WTC11 (cell line): ENCODE results near the gene INTU. TPM values are rescaled to one million over a fixed set of nuclear protein-coding genes. Genes with fewer than 3 reads are reported as not detected.

Source experiments
- ATAC-seq: fragments of 200-7000 bp; cut with Tn5 transposase; 2 replicates; pipeline ENCODE4 v1.10.0; 2021; ENCODE audit warnings: mild to moderate bottlenecking, moderate library complexity
- CTCF ChIA-PET: fragments of 300-600 bp; sonication (Branson Sonifier 250); formaldehyde crosslinking; loops from one replicate; lab custom pipeline; 2021; ENCODE audit warnings: antibody characterized with exemption; lab: Charles Lee
- POLR2A ChIA-PET: fragments of 350-600 bp; sonication (Branson Sonifier 250); formaldehyde crosslinking; loops from one replicate; lab custom pipeline; 2021; ENCODE audit warnings: antibody characterized with exemption; lab: Charles Lee
- DNase-seq: peaks from one replicate; pipeline ENCODE4 v3.0.0; 2021; ENCODE audit warnings: low spot score
- H3K27ac Mint-ChIP-seq: 2 replicates; pipeline ENCODE4 v1.8.0; 2021; ENCODE audit warnings: mixed read lengths
- H3K27me3 Mint-ChIP-seq: 2 replicates; pipeline ENCODE4 v1.8.0; 2021; ENCODE audit warnings: low read depth, mild to moderate bottlenecking, moderate library complexity, mixed read lengths
- H3K36me3 Mint-ChIP-seq: 2 replicates; pipeline ENCODE4 v1.8.0; 2021; ENCODE audit warnings: mixed read lengths
- H3K4me1 Mint-ChIP-seq: 2 replicates; pipeline ENCODE4 v1.8.0; 2022; ENCODE audit warnings: mixed read lengths
- H3K4me3 Mint-ChIP-seq: 2 replicates; pipeline ENCODE4 v1.8.0; 2021; ENCODE audit warnings: mild to moderate bottlenecking, moderate library complexity, mixed read lengths
- H3K9me3 Mint-ChIP-seq: 2 replicates; pipeline ENCODE4 v1.8.0; 2021; ENCODE audit warnings: mixed read lengths
- AFF4 ChIP-seq: sonication (generic); formaldehyde crosslinking; IDR thresholded peaks from 2 replicates; pipeline ENCODE4 v1.8.1; 2023; ENCODE audit warnings: mild to moderate bottlenecking, missing genetic modification reagents, borderline replicate concordance
- ATF2 ChIP-seq: sonication (generic); formaldehyde crosslinking; IDR thresholded peaks from 2 replicates; pipeline ENCODE4 v1.8.1; 2022; ENCODE audit warnings: low read depth, missing genetic modification reagents, borderline replicate concordance
- ATF6 ChIP-seq: sonication (generic); formaldehyde crosslinking; IDR thresholded peaks from 2 replicates; pipeline ENCODE4 v1.8.1; 2023; ENCODE audit warnings: mild to moderate bottlenecking, missing genetic modification reagents
- CBFB ChIP-seq: sonication (generic); formaldehyde crosslinking; IDR thresholded peaks from 2 replicates; pipeline ENCODE4 v1.8.1; 2022; ENCODE audit warnings: mild to moderate bottlenecking, low read depth, missing genetic modification reagents
- CDX4 ChIP-seq: fragments of 250-450 bp; sonication (Bioruptor Pico); IDR thresholded peaks from 2 replicates; pipeline ENCODE4 v1.9.0; 2021; ENCODE audit warnings: moderate library complexity, mild to moderate bottlenecking, inconsistent platforms, borderline replicate concordance
- EMX1 ChIP-seq: fragments of 250-450 bp; sonication (Bioruptor Pico); IDR thresholded peaks from 2 replicates; pipeline ENCODE4 v1.8.0; 2021; ENCODE audit warnings: mild to moderate bottlenecking
- FOXJ3 ChIP-seq: sonication (generic); formaldehyde crosslinking; IDR thresholded peaks from 2 replicates; pipeline ENCODE4 v1.9.0; 2021; ENCODE audit warnings: missing genetic modification reagents, mild to moderate bottlenecking, borderline replicate concordance
- MLX ChIP-seq: sonication (generic); formaldehyde crosslinking; IDR thresholded peaks from 2 replicates; pipeline ENCODE4 v1.8.1; 2023; ENCODE audit warnings: mild to moderate bottlenecking, missing genetic modification reagents, moderate library complexity
- MYBL2 ChIP-seq: sonication (generic); formaldehyde crosslinking; IDR thresholded peaks from 2 replicates; pipeline ENCODE4 v1.8.1; 2023; ENCODE audit warnings: mild to moderate bottlenecking, moderate library complexity, missing genetic modification reagents
- RORB ChIP-seq: fragments of 250-450 bp; sonication (Bioruptor Pico); IDR thresholded peaks from 2 replicates; pipeline ENCODE4 v1.9.0; 2021; ENCODE audit warnings: mild to moderate bottlenecking
- SMAD3 ChIP-seq: sonication (generic); formaldehyde crosslinking; IDR thresholded peaks from 2 replicates; pipeline ENCODE4 v1.8.0; 2022; ENCODE audit warnings: missing genetic modification reagents, mild to moderate bottlenecking, borderline replicate concordance
- SOX15 ChIP-seq: fragments of 250-450 bp; sonication (Bioruptor Pico); IDR thresholded peaks from 2 replicates; pipeline ENCODE4 v1.9.0; 2021; ENCODE audit warnings: mild to moderate bottlenecking
- TP53 ChIP-seq: sonication (generic); formaldehyde crosslinking; IDR thresholded peaks from 2 replicates; pipeline ENCODE4 v1.8.1; 2023; ENCODE audit warnings: mild to moderate bottlenecking, missing genetic modification reagents
- ZMAT4 ChIP-seq: fragments of 250-450 bp; sonication (Bioruptor Pico); IDR thresholded peaks from 2 replicates; pipeline ENCODE4 v1.9.0; 2021; ENCODE audit warnings: mild to moderate bottlenecking
- ZNF138 ChIP-seq: sonication (generic); formaldehyde crosslinking; conservative IDR thresholded peaks from 2 replicates; pipeline ENCODE4 v1.8.1; 2022; ENCODE audit warnings: mild to moderate bottlenecking, moderate library complexity, missing genetic modification reagents
- ZNF263 ChIP-seq: sonication (generic); formaldehyde crosslinking; IDR thresholded peaks from 2 replicates; pipeline ENCODE4 v1.8.1; 2022; ENCODE audit warnings: low read depth, mild to moderate bottlenecking, moderate library complexity, missing genetic modification reagents
- ZNF396 ChIP-seq: fragments of 250-450 bp; sonication (Bioruptor Pico); IDR thresholded peaks from 2 replicates; pipeline ENCODE4 v1.8.0; 2021; ENCODE audit warnings: mild to moderate bottlenecking, moderate library complexity, borderline replicate concordance
- ZNF425 ChIP-seq: fragments of 250-450 bp; sonication (Bioruptor Pico); conservative IDR thresholded peaks from 2 replicates; pipeline ENCODE4 v1.9.0; 2021; ENCODE audit warnings: mild to moderate bottlenecking
- ZNF532 ChIP-seq: fragments of 250-450 bp; sonication (Bioruptor Pico); IDR thresholded peaks from 2 replicates; pipeline ENCODE4 v1.9.0; 2021; ENCODE audit warnings: mild to moderate bottlenecking, borderline replicate concordance
- total RNA-seq: library from RNA; stranded (reverse); gene quantifications from 3 replicates; pipeline ENCODE4 v1.2.3, GENCODE V29; 2021

Gene INTU
- total RNA-seq, 1 experiment from 2014 or later, result 15.0 TPM

GRCh38 chr4:127606823-127607222, 25.9 kb upstream of the INTU start (continued):
- no peak for TF ChIP-seq AFF4 (CRISPR knock-in tag)
- TF ChIP-seq ZMAT4, result no peak
- TF ChIP-seq MLX (CRISPR knock-in tag), result no peak
- TF ChIP-seq ZNF263 (CRISPR knock-in tag), result no peak
- no peak for TF ChIP-seq CBFB (CRISPR knock-in tag)
- no peak for TF ChIP-seq ZNF396 (CRISPR knock-in tag)
- TF ChIP-seq EMX1 (CRISPR knock-in tag), result no peak
- no peak for TF ChIP-seq CDX4 (CRISPR knock-in tag)
- no peak for TF ChIP-seq SMAD3 (CRISPR knock-in tag)
- no peak for TF ChIP-seq ZNF425 (CRISPR knock-in tag)
- no peak for TF ChIP-seq FOXJ3

GRCh38 chr4:127609484-127609883, 23.3 kb upstream of the INTU start:
- Mint-ChIP-seq H3K27me3 (no peaks in the 10 kb centered on the region), H3K4me1 (peaks cover 37% of the 10 kb centered on the region), H3K9me3 (no peaks in the 10 kb centered on the region), H3K4me3 (no peak overlapping the region), H3K36me3 (no peaks in the 10 kb centered on the region), H3K27ac (no peak overlapping the region)
- ATAC-seq (no peak), DNase-seq (no peak)
- CTCF ChIA-PET, result no interaction called here
- POLR2A ChIA-PET, result no interaction called here
- no peak for TF ChIP-seq ATF2 (CRISPR knock-in tag)
- TF ChIP-seq ATF6 (CRISPR knock-in tag), result no peak
- TF ChIP-seq ZNF532 (CRISPR knock-in tag), result no peak
- no peak for TF ChIP-seq RORB
- no peak for TF ChIP-seq TP53
- TF ChIP-seq MLX (CRISPR knock-in tag), result no peak
- no peak for TF ChIP-seq SOX15 (CRISPR knock-in tag)
- TF ChIP-seq ZNF138, result no peak
- no peak for TF ChIP-seq MYBL2
